Measurements from ENCODE around the gene EFNA1. TPM values are rescaled to one million over a fixed set of nuclear protein-coding genes. Genes with fewer than 3 reads are reported as not detected.

The EFNA1 gene
- total RNA-seq, 1 experiment from 2014 or later = 1.0 TPM

DNA sequence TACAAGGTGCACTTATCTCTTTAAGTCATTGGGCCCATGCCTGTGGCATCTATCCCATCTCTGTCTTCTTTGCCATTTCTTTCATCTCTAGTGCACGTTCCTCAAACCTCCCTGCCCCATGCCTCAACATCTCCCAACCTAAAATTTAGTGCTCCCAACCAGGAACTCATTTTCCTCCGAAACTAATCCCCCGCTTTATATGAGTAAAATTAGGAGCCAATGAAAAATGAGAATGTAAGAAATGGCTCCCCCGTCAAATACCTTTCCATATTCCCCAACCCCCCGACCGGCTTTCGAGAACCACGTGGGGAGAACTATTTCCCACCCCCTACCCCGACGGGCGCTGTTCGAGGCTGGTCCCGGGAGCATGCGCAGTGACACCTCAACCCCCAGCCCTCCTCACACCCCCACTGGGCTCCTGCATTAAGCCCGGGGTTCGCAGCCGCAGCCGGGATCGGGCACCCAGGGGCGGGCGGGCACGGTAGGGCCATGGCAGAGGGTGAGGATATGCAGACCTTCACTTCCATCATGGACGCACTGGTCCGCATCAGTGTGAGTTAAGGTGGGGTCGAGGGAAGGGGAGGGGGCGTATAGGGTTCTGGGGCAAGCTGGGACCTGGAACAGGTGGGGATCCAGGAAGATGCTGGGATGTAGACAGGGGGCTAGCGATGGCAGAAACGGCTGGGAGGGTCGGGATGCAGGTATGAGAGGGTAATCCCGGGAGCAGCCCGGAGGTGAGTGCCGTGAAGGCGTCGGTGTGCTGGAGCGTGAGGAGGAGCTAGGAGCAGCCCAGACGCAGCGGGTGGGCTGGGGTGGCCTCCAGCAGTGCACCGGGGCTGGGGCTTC, 46.0 kb downstream of the EFNA1 start, which contains the start of gene TRIM46:
Gene TRIM46, plus strand, starts transcription at position 372 of the 846 bp plus-strand sequence. Its CDS starts 118 bp downstream, at position 490.
- H3K27ac ChIP-seq (ENCODE audit: low read depth, low read length, poor library complexity, severe bottlenecking) = peak within 1 kb of the TSS; percentile 90
- no peaks in the 10 kb centered on the region for H3K27me3 ChIP-seq (replicated peaks; ENCODE audit: insufficient read depth, low read depth, low read length, poor library complexity)
- H3K36me3 ChIP-seq (ENCODE audit: insufficient read depth, low read length, poor library complexity, severe bottlenecking) = peaks cover 11% of the 10 kb centered on the region
- H3K9me3 ChIP-seq (ENCODE audit: low read depth, low read length, poor library complexity, severe bottlenecking) = no peaks in the 10 kb centered on the region
- intact Hi-C loops (cut with micrococcal nuclease; ENCODE audit: unreplicated experiment) = loop anchor here (10.0 kb wide), 2 partner anchors 151 to 421 kb away; partner anchors contain the start of gene RUSC1
- TF ChIP-seq EZH2 (IDR thresholded peaks at IDR 0.05; ENCODE audit: borderline replicate concordance, low read depth, low read length, poor library complexity, severe bottlenecking) = no peak
- TF ChIP-seq, protein P1, sequence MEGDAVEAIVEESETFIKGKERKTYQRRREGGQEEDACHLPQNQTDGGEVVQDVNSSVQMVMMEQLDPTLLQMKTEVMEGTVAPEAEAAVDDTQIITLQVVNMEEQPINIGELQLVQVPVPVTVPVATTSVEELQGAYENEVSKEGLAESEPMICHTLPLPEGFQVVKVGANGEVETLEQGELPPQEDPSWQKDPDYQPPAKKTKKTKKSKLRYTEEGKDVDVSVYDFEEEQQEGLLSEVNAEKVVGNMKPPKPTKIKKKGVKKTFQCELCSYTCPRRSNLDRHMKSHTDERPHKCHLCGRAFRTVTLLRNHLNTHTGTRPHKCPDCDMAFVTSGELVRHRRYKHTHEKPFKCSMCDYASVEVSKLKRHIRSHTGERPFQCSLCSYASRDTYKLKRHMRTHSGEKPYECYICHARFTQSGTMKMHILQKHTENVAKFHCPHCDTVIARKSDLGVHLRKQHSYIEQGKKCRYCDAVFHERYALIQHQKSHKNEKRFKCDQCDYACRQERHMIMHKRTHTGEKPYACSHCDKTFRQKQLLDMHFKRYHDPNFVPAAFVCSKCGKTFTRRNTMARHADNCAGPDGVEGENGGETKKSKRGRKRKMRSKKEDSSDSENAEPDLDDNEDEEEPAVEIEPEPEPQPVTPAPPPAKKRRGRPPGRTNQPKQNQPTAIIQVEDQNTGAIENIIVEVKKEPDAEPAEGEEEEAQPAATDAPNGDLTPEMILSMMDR (conservative IDR thresholded peaks at IDR 0.05; ENCODE audit: low read depth, low read length) = peak; percentile 15; the same call in 1 of the 2 replicates
- DNase-seq (ENCODE audit: low spot score) = peak; percentile 86
- H3K4me3 ChIP-seq (ENCODE audit: low read depth, low read length, poor library complexity, severe bottlenecking) = peak within 1 kb of the TSS; percentile 86
- no TSS peak for BruUV-seq (replicated peaks)
- peaks cover 24% of the 10 kb centered on the region for H3K4me1 ChIP-seq (ENCODE audit: insufficient read depth, low read length, poor library complexity, severe bottlenecking)
- ChIA-PET POLR2A (ENCODE audit: low non-redundant PET) (no interaction called here), CTCF (interaction anchor here (0.6 to 3.9 kb wide), 9 partner anchors 20 to 189 kb away, joined by 3 to 45 read pairs (median 3); no protein-coding TSS in a partner anchor)

DNA sequence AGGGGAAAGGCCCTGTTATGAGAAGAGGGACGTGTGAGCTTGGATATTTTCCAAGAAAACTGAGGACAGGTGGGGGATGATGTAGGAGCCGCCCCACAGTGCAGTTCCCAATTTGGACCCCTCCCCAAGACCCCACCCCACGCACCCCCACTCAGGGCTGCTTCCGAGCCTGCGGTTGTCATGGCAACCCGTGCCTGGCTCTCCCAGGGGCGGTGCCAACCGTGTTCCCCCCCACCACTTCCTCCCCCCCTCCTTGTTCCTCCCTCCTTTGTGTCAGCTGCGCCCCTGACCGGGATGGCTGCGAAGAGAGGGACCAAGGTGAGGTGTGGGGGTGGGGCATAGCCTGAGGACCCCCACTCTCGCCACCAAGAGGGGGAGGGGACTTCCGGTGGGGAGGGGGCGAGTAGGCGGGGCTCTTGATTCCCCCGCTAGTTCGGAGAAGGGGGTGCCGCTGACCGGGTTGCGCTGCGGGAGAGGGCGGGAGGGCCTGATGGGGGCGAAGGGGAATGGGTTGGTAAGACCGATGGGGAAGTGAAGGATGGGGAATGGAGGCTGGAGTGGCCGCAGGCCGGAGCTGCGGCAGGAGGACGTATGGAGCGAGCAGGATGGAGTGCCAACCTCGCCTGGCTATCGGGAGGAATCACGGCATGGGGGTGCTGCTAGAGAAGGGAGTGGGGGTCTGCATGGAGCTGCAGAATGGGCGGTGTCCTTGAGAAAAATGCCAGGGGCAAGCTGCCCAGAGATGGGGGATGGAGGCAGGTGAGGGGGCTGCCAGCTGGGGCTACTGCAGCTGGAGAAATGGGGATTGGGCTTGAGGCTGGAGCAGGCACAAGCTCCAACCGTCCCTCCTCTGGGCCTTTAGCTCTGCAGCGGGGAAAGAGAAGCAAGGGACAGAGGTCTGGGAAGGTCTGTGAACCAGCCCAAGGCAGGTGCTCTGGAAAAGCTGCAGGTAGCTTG, 46.9 kb downstream of the EFNA1 start:
- CTCF ChIA-PET = interaction anchor here (0.6 to 3.9 kb wide), 5 partner anchors 11 to 188 kb away, joined by 3 to 45 read pairs (median 6); no protein-coding TSS in a partner anchor
- peaks cover 7% of the 10 kb centered on the region for H3K36me3 ChIP-seq (ENCODE audit: insufficient read depth, low read length, poor library complexity, severe bottlenecking)

More for the DNA sequence above, 46.9 kb downstream of the EFNA1 start:
- Histone ChIP-seq H3K27ac (ENCODE audit: low read depth, low read length, poor library complexity, severe bottlenecking) (peak overlapping the region; percentile 20), H3K27me3 (replicated peaks; ENCODE audit: insufficient read depth, low read depth, low read length, poor library complexity) (no peaks in the 10 kb centered on the region), H3K4me3 (ENCODE audit: low read depth, low read length, poor library complexity, severe bottlenecking) (peak overlapping the region; percentile 86), H3K4me1 (ENCODE audit: insufficient read depth, low read length, poor library complexity, severe bottlenecking) (peaks cover 24% of the 10 kb centered on the region), H3K9me3 (ENCODE audit: low read depth, low read length, poor library complexity, severe bottlenecking) (no peaks in the 10 kb centered on the region)
- DNase-seq (ENCODE audit: low spot score) = peak; percentile 65
- no TSS peak for BruUV-seq (replicated peaks)
- TF ChIP-seq EZH2 (IDR thresholded peaks at IDR 0.05; ENCODE audit: borderline replicate concordance, low read depth, low read length, poor library complexity, severe bottlenecking) = no peak
- TF ChIP-seq, protein P1 (conservative IDR thresholded peaks at IDR 0.05; ENCODE audit: low read depth, low read length) = no peak
- POLR2A ChIA-PET (ENCODE audit: low non-redundant PET) = no interaction called here
- intact Hi-C loops (cut with micrococcal nuclease; ENCODE audit: unreplicated experiment) = loop anchor here (10.0 kb wide), 2 partner anchors 150 to 420 kb away; partner anchors contain the start of gene RUSC1
